ENCODE measurements around the gene DLX2. TPM values are rescaled to one million over a fixed set of nuclear protein-coding genes. Genes with fewer than 3 reads are reported as not detected.

The DLX2 gene
- total RNA-seq, 2 donors from 2014 or later: 0.45 TPM; not detected in 1

DNA sequence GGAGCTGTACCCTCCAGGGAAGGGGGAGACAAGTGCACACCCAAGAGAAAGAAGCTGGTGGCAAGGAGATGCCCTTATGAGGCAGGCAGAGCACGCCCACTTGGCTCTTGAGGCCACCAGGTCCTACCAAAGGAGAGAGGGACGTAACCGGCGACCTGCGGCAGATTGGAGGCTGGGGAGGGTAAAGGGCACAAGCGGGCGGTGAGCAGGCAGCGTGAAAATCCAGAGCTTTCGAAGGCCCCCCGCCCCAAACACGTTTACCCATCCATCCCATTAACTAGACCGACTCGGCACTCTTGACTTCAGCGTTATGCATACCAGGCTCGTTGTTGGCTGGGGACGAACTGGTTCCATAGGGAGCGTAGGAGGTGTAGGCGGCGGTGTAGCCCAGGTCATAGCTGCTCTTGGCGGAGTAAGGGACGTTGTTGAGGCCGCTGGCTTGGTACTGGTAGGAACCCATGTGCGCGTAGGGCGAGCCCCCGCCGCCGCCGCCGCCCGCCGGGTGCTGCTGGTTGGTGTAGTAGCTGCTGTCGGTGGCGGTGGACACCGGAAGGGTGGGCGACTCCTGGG is 794 bp downstream of the DLX2 start:
- H3K27ac ChIP-seq: no peak overlapping the region
- 5% methylated on average over 24 of the region's 36 CpGs for WGBS
- DNase-seq (ENCODE audit: low spot score): no peak
- no peaks in the 10 kb centered on the region for H3K36me3 ChIP-seq
- no peaks in the 10 kb centered on the region for H3K9me3 ChIP-seq
- H3K4me3 ChIP-seq: peak overlapping the region in 1 of 2 donors; percentile 37
- H3K27me3 ChIP-seq (replicated peaks; ENCODE audit: insufficient read depth): peaks cover 62% of the 10 kb centered on the region
- intact Hi-C loops (cut with DNase I): loop anchor here (10.0 kb wide), 1 partner anchor 527 kb away; no protein-coding TSS in a partner anchor
- TF ChIP-seq, protein P1, sequence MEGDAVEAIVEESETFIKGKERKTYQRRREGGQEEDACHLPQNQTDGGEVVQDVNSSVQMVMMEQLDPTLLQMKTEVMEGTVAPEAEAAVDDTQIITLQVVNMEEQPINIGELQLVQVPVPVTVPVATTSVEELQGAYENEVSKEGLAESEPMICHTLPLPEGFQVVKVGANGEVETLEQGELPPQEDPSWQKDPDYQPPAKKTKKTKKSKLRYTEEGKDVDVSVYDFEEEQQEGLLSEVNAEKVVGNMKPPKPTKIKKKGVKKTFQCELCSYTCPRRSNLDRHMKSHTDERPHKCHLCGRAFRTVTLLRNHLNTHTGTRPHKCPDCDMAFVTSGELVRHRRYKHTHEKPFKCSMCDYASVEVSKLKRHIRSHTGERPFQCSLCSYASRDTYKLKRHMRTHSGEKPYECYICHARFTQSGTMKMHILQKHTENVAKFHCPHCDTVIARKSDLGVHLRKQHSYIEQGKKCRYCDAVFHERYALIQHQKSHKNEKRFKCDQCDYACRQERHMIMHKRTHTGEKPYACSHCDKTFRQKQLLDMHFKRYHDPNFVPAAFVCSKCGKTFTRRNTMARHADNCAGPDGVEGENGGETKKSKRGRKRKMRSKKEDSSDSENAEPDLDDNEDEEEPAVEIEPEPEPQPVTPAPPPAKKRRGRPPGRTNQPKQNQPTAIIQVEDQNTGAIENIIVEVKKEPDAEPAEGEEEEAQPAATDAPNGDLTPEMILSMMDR (IDR thresholded peaks at IDR 0.05): no peak
- TF ChIP-seq POLR2A (IDR thresholded peaks at IDR 0.05): no peak
- TF ChIP-seq POLR2AphosphoS5 (IDR thresholded peaks at IDR 0.05): no peak
- peaks cover 10% of the 10 kb centered on the region for H3K4me1 ChIP-seq (replicated peaks)

DNA sequence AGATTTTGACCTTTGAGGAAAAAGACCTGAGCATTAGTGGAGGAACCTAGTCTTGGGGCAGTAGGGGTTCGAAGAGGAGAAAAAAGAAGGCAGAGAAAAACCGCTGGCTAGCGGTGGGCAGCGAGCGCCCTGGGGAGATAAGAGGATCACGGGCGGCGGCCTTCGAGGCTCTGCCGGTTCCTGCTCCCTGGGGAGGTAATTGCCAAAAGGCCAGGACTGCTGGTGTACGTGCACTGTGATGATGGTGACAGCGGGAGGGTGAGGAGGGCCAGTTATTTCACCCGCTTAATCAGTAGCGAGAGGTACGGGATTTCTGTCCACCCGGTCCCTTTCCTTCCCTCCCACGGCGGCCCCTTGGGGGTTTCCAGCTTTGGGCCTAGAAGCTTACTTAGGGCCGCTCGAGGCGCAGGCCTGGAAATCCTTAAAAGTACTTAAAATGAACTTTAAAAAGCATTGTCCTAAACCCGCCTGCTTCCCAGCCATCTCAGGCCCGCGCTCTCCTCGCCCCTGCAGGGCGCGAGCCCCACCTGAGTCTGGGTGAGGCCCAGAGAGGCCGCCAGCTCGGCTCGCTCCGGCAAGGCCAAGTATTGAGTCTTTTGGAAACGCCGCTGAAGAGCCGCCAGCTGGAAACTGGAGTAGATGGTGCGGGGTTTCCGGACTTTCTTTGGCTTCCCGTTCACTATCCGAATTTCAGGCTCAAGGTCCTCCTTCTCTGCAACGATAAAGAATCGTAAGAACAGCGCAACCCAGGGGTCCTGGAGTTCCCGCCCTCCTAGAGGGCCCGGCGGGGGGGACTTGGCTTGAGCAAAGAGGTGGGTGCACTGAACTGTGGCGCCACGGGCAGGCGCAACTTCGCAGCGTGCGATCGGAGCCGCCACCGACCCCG is 1.5 kb downstream of the DLX2 start:
- 16% methylated on average over 44 of the region's 54 CpGs for WGBS
- H3K27me3 ChIP-seq (replicated peaks; ENCODE audit: insufficient read depth): peaks cover 66% of the 10 kb centered on the region

DNA sequence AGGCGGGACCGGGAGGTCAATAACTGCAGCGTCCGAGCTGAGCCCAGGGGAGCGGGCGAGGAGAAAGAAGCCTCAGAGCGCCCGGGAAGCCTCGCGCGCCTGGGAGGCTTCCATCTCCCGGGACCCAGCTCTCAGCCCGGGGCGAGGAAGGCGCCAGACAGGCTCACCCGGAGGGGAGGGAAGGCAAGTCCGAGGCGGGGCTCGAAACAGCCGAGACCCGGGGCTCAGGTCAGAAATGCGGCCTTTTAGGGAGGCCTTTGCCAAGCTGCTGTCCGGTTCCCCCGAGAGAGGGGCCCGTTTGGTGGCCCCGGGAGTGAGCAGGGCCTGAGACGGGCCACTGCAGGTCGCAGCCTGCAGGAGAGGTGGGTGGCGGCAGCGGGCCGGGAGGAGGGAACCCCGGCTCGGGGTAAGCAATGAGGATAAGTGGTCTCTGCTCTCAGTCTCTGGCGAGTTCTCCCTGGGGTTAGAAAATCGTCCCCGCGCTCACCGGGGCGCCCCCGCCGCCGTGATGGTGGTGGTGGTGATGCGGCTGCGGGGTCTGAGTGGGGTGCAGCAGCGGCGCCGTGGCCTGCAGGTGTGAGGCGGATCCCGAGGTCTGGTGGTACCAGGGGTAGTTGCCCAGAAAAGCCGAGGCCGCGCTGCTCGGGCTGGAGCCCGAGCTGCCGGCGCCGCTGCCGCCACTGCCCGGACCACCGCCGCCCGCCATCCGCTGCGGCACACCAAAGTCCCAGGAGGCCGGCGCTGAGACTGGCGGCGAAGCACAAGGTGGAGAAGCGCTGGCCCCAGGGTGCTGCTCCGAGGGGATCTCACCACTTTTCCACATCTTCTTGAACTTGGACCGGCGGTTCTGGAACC is 2.4 kb downstream of the DLX2 start:
- Histone ChIP-seq H3K4me1 (replicated peaks) (peaks cover 14% of the 10 kb centered on the region), H3K27ac (no peak overlapping the region), H3K27me3 (replicated peaks; ENCODE audit: insufficient read depth) (peaks cover 68% of the 10 kb centered on the region), H3K9me3 (no peaks in the 10 kb centered on the region), H3K4me3 (no peak overlapping the region), H3K36me3 (no peaks in the 10 kb centered on the region)
- DNase-seq (ENCODE audit: low spot score): no peak
- TF ChIP-seq, protein P1 (IDR thresholded peaks at IDR 0.05): no peak
- no peak for TF ChIP-seq POLR2AphosphoS5 (IDR thresholded peaks at IDR 0.05)
- TF ChIP-seq POLR2A (IDR thresholded peaks at IDR 0.05): no peak
- intact Hi-C loops (cut with DNase I): loop anchor here (10.0 kb wide), 1 partner anchor 526 kb away; no protein-coding TSS in a partner anchor
- WGBS: 7% methylated on average over 72 of the region's 72 CpGs

More for the DNA sequence above, 1.5 kb downstream of the DLX2 start:
- H3K36me3 ChIP-seq: no peaks in the 10 kb centered on the region
- no peak overlapping the region for H3K4me3 ChIP-seq
- no peak overlapping the region for H3K27ac ChIP-seq
- TF ChIP-seq POLR2AphosphoS5 (IDR thresholded peaks at IDR 0.05) (no peak), POLR2A (IDR thresholded peaks at IDR 0.05) (no peak)
- TF ChIP-seq, protein P1 (IDR thresholded peaks at IDR 0.05): no peak
- DNase-seq (ENCODE audit: low spot score): no peak
- peaks cover 11% of the 10 kb centered on the region for H3K4me1 ChIP-seq (replicated peaks)
- H3K9me3 ChIP-seq: no peaks in the 10 kb centered on the region
- intact Hi-C loops (cut with DNase I): loop anchor here (10.0 kb wide), 1 partner anchor 526 kb away; no protein-coding TSS in a partner anchor

DNA sequence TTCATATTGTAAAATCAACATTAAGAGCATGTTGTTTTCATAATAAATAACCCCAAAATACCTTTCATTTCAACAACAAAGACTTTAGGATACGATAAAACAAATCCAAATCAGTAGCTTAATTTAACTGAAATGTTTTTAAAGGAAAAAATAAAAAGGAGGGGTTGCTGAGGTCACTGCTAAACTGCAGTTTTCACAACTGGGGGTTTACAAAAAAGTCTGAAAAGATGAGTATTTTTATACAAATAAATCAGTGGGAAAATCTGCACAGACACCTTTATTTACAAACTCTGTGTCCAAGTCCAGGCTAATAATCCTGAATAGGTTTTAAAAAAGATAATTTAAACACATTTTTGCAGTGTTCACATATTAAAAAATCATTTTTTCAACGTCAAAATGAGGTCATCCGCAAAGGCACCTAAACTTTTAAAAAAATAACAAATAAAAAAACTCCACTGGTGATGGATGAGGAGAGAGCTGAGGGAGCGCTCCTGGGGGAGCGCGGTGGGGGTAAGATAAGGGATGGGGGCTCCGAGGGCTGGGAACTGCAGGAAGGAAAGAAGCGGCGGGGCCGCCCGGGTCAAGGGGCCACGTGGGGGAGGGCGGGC is 3.1 kb downstream of the DLX2 start:
- TF ChIP-seq POLR2AphosphoS5 (IDR thresholded peaks at IDR 0.05): no peak
- TF ChIP-seq POLR2A (IDR thresholded peaks at IDR 0.05): no peak
- TF ChIP-seq, protein P1 (IDR thresholded peaks at IDR 0.05): no peak
- no peak overlapping the region for H3K27ac ChIP-seq
- peaks cover 18% of the 10 kb centered on the region for H3K4me1 ChIP-seq (replicated peaks)
- intact Hi-C loops (cut with DNase I): loop anchor here (10.0 kb wide), 1 partner anchor 525 kb away; no protein-coding TSS in a partner anchor
- peaks cover 69% of the 10 kb centered on the region for H3K27me3 ChIP-seq (replicated peaks; ENCODE audit: insufficient read depth)
- no peak overlapping the region for H3K4me3 ChIP-seq
- DNase-seq (ENCODE audit: low spot score): no peak
- H3K9me3 ChIP-seq: no peaks in the 10 kb centered on the region
- H3K36me3 ChIP-seq: no peaks in the 10 kb centered on the region
- 7% methylated on average over 13 of the region's 13 CpGs for WGBS
